ENCODE measurements around the gene CRYZL1.

The CRYZL1 gene

DNA sequence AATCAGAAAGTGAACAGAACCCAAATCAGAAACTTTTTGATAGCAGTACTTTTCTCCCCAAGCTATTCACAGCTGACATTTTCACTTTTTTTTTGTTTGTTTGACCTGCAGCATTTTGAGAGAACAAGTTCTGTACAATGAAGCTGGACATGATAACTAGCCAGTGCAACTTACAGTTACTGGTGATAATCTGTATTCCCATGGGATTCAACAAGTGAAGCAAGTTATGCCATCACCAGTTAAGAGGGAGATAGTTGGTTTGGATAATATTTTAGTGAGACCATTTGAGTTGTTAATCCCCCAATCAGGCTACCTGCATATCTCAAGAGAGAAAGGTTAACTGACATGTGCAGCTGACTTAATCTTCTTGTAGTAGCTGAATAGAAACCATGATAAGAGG is 80.6 kb downstream of the CRYZL1 start:
- no peak for DNase-seq (ENCODE audit: low spot score)

DNA sequence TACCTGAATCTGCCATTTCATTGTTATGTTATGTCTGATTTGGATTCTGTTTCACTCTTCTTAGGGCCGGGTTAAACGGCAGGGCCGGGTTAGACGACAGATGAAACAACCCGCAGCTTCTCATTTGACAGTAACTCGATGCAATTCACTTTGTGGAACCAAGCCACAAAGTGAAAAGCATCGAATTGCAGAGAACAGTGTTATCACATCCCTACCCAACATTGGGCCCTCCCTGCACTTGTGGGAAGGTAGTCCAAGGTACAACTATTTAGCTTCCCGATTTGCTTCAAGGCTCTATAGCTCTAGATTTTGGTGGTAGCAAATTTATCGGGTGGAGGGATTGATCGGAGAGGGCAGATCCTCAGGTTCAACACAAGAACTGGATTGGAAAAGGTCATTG is 81.7 kb downstream of the CRYZL1 start:
- no peak for DNase-seq (ENCODE audit: low spot score)

DNA sequence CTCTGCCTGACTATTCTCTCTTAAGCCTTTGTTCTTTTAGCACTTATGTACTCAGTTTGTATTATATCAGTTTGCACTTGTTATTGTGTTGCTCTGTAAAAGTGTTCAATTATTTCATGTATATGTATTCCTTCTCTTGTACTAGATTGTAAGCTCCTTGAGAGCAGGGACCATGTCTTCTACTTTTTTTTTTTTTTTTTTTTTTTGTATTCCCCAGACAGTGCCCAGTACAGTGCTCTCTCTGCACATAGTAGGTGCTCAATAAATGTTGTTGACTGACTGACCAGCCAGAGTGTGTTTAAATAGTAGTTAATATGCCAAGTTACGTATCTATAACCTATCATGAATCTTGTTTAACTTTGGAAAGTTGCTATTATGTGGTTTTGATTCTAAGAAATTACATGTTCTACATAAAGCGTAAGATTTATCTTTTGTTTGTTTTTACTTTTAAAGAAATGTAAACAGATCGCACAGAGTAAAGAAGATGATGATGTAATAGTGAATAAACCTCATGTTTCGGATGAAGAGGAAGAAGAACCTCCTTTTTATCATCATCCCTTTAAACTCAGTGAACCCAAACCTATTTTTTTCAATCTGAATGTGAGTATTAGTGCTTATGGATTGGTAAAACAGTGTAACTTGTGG is 82.6 kb downstream of the CRYZL1 start:
- no peak for DNase-seq (ENCODE audit: low spot score)

DNA sequence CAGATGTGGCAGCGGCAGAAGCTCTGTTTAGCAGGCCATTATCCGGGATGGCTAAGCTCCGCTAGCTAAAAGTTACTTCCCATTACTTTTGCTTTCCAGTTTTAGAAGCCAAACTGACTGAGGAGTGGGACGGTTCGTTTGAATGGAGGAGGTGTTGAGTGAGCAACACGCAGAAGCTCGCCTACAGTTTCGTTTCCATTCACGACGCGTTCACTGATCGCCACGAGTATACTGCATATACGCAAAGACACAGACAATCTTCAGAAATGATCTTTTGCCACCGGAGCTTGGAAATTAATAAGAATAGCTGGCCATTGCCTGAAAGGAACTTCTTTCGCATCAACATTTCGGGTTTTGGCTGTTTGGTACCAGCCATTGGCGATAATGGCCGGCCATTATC is 84.1 kb downstream of the CRYZL1 start:
- no peak for DNase-seq (ENCODE audit: low spot score)

DNA sequence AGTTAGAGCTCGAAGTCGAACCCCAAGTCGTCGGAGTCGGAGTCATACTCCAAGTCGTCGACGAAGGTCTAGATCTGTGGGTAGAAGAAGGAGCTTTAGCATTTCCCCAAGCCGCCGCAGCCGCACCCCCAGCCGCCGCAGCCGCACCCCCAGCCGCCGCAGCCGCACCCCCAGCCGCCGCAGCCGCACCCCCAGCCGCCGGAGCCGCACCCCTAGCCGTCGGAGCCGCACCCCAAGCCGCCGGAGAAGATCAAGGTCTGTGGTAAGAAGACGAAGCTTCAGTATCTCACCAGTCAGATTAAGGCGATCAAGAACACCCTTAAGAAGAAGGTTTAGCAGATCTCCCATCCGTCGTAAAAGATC is 86.6 kb downstream of the CRYZL1 start:
- DNase-seq (ENCODE audit: low spot score) = no peak

DNA sequence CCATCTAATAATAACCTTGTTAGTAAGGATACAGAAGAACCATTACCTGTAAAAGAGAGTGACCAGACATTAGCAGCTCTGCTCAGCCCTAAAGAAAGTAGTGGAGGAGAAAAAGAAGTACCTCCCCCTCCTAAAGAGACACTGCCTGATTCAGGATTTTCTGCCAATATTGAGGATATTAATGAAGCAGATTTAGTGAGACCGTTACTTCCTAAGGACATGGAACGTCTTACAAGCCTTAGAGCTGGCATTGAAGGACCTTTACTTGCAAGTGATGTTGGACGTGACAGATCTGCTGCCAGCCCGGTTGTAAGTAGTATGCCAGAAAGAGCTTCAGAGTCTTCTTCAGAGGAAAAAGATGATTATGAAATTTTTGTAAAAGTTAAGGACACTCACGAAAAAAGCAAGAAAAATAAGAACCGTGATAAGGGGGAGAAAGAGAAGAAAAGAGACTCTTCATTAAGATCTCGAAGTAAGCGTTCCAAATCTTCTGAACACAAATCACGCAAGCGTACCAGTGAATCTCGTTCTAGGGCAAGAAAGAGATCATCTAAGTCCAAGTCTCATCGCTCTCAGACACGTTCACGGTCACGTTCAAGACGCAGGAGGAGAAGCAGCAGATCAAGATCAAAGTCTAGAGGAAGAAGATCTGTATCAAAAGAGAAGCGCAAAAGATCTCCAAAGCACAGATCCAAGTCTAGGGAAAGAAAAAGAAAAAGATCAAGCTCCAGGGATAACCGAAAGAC is 87.1 kb downstream of the CRYZL1 start:
- no peak for DNase-seq (ENCODE audit: low spot score)

DNA sequence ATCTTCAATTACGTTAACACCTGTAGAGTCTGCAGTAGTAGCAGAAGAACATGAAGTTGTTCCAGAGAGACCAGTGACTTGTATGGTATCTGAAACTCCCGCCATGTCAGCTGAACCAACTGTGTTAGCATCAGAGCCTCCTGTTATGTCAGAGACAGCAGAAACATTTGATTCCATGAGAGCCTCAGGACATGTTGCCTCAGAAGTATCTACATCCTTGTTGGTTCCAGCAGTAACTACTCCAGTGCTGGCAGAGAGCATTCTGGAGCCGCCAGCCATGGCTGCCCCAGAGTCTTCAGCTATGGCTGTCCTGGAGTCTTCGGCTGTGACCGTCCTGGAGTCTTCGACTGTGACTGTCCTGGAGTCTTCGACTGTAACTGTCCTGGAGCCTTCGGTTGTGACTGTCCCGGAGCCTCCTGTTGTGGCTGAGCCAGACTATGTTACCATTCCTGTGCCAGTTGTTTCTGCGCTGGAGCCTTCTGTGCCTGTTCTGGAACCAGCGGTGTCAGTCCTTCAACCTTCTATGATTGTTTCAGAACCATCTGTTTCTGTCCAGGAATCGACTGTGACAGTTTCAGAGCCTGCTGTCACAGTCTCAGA is 88.4 kb downstream of the CRYZL1 start:
- no peak for DNase-seq (ENCODE audit: low spot score)

DNA sequence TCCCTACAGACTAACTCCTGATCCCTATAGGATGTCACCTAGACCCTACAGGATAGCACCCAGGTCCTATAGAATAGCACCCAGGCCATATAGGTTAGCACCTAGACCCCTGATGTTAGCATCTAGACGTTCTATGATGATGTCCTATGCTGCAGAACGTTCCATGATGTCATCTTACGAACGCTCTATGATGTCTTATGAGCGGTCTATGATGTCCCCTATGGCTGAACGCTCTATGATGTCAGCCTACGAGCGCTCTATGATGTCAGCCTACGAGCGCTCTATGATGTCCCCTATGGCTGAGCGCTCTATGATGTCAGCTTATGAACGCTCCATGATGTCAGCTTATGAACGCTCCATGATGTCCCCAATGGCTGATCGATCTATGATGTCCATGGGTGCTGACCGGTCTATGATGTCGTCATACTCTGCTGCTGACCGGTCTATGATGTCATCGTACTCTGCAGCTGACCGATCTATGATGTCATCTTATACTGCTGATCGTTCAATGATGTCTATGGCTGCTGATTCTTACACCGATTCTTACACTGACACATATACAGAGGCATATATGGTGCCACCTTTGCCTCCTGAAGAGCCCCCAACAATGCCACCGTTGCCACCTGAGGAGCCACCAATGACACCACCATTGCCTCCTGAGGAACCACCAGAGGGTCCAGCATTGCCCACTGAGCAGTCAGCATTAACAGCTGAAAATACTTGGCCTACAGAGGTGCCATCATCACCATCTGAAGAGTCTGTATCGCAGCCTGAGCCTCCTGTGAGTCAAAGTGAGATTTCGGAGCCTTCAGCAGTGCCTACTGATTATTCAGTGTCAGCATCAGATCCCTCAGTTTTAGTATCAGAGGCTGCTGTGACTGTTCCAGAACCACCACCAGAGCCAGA is 89.2 kb downstream of the CRYZL1 start:
- DNase-seq (ENCODE audit: low spot score) = no peak

DNA sequence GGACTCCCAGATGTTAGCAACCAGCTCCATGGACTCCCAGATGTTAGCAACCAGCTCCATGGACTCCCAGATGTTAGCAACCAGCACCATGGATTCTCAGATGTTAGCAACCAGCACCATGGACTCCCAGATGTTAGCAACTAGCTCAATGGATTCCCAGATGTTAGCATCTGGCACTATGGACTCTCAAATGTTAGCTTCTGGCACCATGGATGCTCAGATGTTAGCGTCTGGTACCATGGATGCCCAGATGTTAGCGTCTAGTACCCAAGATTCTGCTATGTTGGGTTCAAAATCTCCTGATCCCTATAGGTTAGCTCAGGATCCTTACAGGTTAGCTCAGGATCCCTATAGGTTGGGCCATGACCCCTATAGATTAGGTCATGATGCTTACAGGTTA is 89.9 kb downstream of the CRYZL1 start:
- DNase-seq (ENCODE audit: low spot score) = no peak

DNA sequence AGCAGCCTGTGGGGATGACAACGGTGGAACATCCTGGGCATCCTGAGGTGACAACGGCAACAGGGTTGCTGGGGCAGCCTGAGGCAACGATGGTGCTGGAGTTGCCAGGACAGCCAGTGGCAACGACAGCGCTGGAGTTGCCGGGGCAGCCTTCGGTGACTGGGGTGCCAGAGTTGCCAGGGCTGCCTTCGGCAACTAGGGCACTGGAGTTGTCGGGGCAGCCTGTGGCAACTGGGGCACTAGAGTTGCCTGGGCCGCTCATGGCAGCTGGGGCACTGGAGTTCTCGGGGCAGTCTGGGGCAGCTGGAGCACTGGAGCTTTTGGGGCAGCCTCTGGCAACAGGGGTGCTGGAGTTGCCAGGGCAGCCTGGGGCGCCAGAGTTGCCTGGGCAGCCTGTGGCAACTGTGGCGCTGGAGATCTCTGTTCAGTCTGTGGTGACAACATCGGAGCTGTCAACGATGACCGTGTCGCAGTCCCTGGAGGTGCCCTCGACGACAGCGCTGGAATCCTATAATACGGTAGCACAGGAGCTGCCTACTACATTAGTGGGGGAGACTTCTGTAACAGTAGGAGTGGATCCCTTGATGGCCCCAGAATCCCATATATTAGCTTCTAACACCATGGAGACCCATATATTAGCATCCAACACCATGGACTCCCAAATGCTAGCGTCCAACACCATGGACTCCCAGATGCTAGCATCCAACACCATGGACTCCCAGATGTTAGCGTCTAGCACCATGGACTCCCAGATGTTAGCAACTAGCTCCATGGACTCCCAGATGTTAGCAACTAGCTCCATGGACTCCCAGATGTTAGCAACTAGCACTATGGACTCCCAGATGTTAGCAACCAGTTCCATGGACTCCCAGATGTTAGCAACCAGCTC is 90.5 kb downstream of the CRYZL1 start:
- DNase-seq (ENCODE audit: low spot score) = no peak

DNA sequence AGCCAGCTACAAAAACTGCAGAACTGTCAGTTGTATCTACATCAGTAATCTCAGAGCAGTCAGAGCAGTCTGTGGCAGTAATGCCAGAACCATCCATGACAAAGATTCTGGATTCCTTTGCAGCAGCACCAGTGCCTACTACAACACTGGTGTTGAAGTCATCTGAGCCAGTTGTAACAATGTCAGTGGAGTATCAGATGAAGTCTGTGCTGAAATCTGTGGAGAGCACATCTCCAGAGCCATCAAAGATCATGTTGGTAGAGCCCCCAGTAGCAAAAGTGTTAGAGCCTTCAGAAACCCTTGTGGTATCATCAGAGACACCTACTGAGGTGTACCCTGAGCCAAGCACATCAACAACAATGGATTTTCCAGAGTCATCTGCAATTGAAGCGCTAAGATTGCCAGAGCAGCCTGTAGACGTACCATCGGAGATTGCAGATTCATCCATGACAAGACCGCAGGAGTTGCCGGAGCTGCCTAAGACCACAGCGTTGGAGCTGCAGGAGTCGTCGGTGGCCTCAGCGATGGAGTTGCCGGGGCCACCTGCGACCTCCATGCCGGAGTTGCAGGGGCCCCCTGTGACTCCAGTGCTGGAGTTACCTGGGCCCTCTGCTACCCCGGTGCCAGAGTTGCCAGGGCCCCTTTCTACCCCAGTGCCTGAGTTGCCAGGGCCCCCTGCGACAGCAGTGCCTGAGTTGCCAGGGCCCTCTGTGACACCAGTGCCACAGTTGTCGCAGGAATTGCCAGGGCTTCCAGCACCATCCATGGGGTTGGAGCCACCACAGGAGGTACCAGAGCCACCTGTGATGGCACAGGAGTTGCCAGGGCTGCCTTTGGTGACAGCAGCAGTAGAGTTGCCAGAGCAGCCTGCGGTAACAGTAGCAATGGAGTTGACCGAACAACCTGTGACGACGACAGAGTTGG is 91.4 kb downstream of the CRYZL1 start:
- no peak for DNase-seq (ENCODE audit: low spot score)

DNA sequence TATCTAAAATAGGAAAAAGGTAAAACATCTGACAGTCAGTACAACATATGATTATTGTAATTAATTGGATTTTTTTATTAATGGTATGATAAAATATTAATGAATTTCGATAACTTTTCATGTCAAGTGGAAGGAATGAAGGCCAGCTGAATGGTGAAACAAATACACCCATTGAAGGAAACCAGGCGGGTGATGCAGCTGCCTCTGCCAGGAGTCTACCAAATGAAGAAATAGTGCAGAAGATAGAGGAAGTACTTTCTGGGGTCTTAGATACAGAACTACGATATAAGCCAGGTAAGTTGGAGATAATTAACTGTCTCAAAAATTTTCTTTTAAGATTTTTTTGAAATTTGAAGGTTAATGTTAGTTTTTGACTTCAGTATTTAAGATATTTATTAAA is 95.5 kb downstream of the CRYZL1 start:
- DNase-seq (ENCODE audit: low spot score) = no peak

DNA sequence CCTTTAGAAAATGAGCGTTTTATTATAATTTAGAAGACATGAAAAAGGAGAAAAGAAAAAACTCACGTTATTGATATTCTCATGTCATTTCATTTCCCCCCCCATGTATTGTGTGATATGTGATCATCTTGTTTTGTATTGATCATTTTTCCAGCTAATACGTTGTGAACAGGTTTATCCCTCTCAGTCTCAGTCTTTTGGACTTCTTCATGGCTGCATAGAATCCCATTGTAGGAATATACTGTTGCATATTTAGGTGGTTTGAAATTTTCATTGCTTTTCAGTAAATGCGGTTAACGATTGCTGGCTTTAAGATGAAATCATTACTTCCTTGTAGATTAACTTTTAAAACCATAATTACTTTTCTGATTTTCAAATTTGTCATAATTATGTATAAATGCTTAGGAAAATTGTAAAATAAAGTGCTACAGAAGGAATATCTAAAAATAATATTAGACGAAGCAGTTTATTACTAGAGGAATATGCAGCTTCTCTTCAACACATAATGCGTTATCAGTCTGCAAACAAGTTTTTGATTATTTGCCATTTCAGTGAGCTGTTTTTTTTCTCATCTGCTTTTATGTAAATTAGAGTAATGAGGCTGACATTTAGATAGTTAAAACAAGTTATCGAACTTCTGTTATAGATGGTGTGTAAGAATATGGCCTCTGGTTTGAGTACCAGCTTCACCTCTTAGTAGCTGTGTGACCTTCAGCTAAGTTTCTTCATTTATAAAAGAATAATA is 96.9 kb downstream of the CRYZL1 start:
- DNase-seq (ENCODE audit: low spot score) = peak; percentile 64

DNA sequence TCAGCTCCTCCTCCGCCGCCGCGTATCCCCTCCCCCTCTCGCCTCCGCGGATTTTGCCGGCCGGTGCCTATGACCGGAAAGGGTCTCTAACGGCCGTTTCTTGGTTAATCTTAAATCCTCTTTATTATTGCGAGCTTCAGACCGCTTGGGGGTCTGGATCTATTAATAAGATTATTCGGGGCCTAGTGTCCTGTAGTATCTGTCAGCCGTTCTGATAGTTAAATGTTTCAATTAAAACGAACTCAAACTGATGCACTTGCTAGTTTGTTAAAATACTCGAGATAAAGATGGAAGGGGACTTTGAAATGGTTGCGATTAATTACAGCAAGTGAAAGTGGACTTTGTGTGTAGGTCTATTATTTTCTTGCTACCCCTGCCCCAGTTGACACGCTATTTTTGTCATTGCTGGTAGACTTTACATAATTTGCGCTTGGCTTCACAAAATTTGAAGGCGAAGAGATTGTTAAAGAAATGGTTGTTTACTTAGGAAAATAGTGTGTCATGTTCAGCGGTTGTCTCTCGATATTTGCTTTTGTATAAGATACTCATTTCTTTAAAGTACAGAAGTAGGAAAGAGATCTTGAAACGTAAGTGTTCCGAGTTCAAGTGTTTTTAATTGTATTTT is 97.9 kb downstream of the CRYZL1 start:
- no peak for DNase-seq (ENCODE audit: low spot score)

DNA sequence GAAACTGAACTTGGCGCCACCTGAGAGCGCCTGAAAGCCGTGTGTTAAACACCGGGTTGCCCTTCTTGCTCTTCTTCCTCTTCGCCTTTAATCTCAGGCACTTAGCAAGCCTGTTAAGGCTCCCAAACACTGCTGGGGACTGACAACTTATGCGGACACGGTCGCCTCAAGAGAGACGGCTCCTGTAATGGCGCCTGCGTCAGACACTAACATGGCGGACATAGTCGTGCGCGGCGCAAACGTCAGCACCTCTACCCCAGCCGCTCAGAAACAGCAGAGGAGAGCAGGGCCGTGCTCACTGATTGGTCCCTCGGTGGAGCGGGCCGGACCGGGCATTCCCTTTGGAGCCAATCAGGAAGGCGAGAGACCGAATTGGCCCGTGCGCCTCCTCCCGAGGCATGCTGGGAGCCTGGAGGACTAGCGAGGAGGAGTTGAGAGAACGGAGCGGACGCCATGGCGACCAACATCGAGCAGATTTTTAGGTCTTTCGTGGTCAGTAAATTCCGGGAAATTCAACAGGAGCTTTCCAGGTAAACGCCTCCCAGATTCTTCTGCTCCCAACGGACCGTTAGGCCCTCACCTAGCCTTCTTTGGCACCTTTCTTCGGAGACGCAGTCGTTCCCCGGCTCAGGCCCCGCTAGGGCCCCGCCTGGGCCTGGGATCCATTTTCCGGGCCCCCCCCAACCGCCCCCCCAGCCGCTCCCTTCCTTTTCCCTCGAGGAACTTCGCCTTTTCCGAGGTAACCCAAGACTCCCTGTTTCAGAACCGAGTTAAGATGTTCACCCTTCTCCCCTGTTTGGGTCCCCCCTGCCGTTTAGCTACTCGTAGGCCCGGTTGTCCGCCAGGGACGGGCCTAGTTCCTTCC is 98.7 kb downstream of the CRYZL1 start, which contains the start of gene SON:
SON (plus strand) TSS at position 399 of the 865 bp plus-strand sequence; CDS start at position 454, 55 bp downstream.
- peak; percentile 98 for DNase-seq (ENCODE audit: low spot score)

DNA sequence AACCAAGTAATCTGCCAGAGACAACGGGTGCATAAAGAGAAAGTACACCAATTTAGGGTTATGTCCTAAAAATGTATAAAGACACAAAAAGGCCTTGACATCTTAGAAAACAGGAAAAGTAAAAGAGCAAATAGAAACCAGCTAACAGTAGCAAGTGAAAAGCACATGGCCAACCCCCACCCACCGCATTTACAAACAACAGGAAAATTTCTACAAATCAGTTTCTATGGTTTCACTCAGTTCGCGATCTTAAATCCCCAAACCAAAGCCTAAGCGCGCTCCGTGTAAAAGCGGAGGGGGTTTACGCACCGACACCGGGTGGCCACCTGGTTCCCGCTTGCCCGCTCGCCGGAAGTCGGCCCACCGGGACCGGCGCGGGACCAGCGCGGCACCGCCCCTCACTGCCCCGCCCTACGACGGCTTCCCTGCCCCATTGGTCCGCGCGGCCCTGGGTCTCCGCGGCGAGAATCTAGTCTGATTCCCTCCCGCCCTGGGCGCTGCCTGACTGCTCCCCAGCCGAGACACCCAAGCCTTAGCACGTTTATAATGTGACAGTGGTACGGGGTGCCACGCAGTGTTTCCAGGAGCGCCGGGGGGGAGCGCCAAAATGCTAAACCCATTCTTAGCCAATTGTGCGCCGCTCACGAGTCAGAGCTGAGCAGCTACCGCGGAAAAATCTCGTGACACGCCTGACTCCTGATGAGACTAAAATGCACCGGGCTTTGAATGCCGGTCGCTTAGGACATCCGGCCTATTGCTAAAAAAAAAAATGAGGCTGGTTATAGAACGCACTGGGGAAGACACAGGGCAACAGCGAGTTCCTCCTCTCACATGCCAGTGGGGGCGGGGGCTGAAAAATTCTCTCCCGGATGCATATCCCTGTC is 99.5 kb downstream of the CRYZL1 start, which contains the start of gene GART:
GART (minus strand) TSS at position 362 of the 884 bp plus-strand sequence. CDS start 2,802 bp downstream, outside the sequence.
- peak; percentile 85 for DNase-seq (ENCODE audit: low spot score)
